Measurements from ENCODE around the gene PERM1. TPM values are rescaled to one million over a fixed set of nuclear protein-coding genes. Genes with fewer than 3 reads are reported as not detected.
A peak's percentile ranks its signal among the peaks of the same experiment; 100 is the strongest.

PERM1 gene
- total and polyA plus RNA-seq, 2 of the 13 experiments (the other 11 are each of a cell fraction or from before 2014, with no cell fraction given) = 0.04 to 0.29 TPM

GRCh38 chr1:998995-999724 lies 17.3 kb upstream of the PERM1 start (continued):
- TF ChIP-seq ZNF574 (CRISPR knock-in tag; IDR thresholded peaks at IDR 0.05) (peak; percentile 18; the same call in 1 of the 2 replicates), ZFY (CRISPR knock-in tag; IDR thresholded peaks at IDR 0.05) (peak; percentile 47; the same call in 1 of the 2 replicates), ZSCAN30 (CRISPR knock-in tag; IDR thresholded peaks at IDR 0.05) (no peak), CREM (IDR thresholded peaks at IDR 0.05) (no peak), CREM (CRISPR knock-in tag; IDR thresholded peaks at IDR 0.05) (no peak), E2F5 (CRISPR knock-in tag; conservative IDR thresholded peaks at IDR 0.05) (no peak), TOPORS (CRISPR knock-in tag; IDR thresholded peaks at IDR 0.05) (peak; percentile 18), SIN3A (IDR thresholded peaks at IDR 0.05; ENCODE audit: borderline replicate concordance, low read depth, low read length) (no peak), ASH2L (IDR thresholded peaks at IDR 0.05; ENCODE audit: insufficient read length, low read depth, low read length) (no peak), RAD21 (CRISPR knock-in tag; IDR thresholded peaks at IDR 0.05) (peak; percentile 52), TCF12 (IDR thresholded peaks at IDR 0.05) (no peak), TCF12 (CRISPR knock-in tag; IDR thresholded peaks at IDR 0.05) (0 out of 2 replicates have a peak, but pooled peaks have one; percentile 29), BRCA1 (CRISPR knock-in tag; IDR thresholded peaks at IDR 0.05) (no peak), RNF2 (conservative IDR thresholded peaks at IDR 0.05; ENCODE audit: low read depth) (peak; percentile 57; the same call in 1 of the 2 replicates), ZNF17 (CRISPR knock-in tag; IDR thresholded peaks at IDR 0.05) (no peak), RBFOX2 (IDR thresholded peaks at IDR 0.05; ENCODE audit: low read depth, low read length) (peak; percentile 12; the same call in 1 of the 2 replicates), SKI (IDR thresholded peaks at IDR 0.05; ENCODE audit: partially characterized antibody) (peak; percentile 26), ZNF687 (CRISPR knock-in tag; IDR thresholded peaks at IDR 0.05) (peak; percentile 49; the same call in 1 of the 2 replicates), CSRNP1 (CRISPR knock-in tag; IDR thresholded peaks at IDR 0.05) (0 out of 2 replicates have a peak, but pooled peaks have one; percentile 41), ARNT2 (CRISPR knock-in tag; IDR thresholded peaks at IDR 0.05; ENCODE audit: low read depth) (0 out of 2 replicates have a peak, but pooled peaks have one; percentile 27), ZNF768 (CRISPR knock-in tag; IDR thresholded peaks at IDR 0.05) (peak; percentile 11; the same call in 1 of the 2 replicates)
